NOMO-1 treated with dmso at 0.1 percent for 144 hours (cell line): Measurements from ENCODE around the gene SDR42E1.
"Not testable (repeated sequence)": the region's sequence is repeated elsewhere in the genome, so short reads cannot be mapped to it uniquely, and the experiment has no call there.

Experiments
- DNase-seq: peaks from one replicate; lab custom pipeline; 2025; ENCODE audit not compliant: unreplicated experiment; lab: John Stamatoyannopoulos, UW

SDR42E1 gene

GRCh38 chr16:82037666-82038065, 26.4 kb upstream of the SDR42E1 start:
- no peak for DNase-seq

GRCh38 chr16:82037251-82037650, 26.0 kb upstream of the SDR42E1 start:
- DNase-seq: no peak

GRCh38 chr16:82034981-82035612, 23.8 kb upstream of the SDR42E1 start, which contains the start of gene HSD17B2:
HSD17B2 (plus strand) TSS chr16:82035253; CDS start chr16:82035425, 172 bp downstream.
- no peak for DNase-seq

- DNase-seq: no peak
These were observed 22.5 kb upstream of the SDR42E1 start for GRCh38 chr16:82033683-82034300.

GRCh38 chr16:82033006-82033405, 21.7 kb upstream of the SDR42E1 start:
- no peak for DNase-seq

- DNase-seq: no peak
These were observed 20.1 kb upstream of the SDR42E1 start for GRCh38 chr16:82031116-82032084.

- no peak for DNase-seq
These were observed 16.4 kb upstream of the SDR42E1 start for GRCh38 chr16:82027629-82028064.

GRCh38 chr16:82024883-82025282, 13.6 kb upstream of the SDR42E1 start:
- no peak for DNase-seq

- DNase-seq: no peak
These were observed 13.0 kb upstream of the SDR42E1 start for GRCh38 chr16:82024316-82024715.

GRCh38 chr16:82023206-82023605, 11.9 kb upstream of the SDR42E1 start:
- no peak for DNase-seq

- no peak for DNase-seq
These were observed 8.8 kb upstream of the SDR42E1 start for GRCh38 chr16:82020051-82020450.

GRCh38 chr16:82019535-82019934, 8.3 kb upstream of the SDR42E1 start:
- no peak for DNase-seq

GRCh38 chr16:82017911-82018568, 6.8 kb upstream of the SDR42E1 start:
- DNase-seq: no peak

GRCh38 chr16:82016964-82017363, 5.7 kb upstream of the SDR42E1 start:
- DNase-seq: no peak

GRCh38 chr16:82016263-82016662, 5.0 kb upstream of the SDR42E1 start:
- no peak for DNase-seq

GRCh38 chr16:82013139-82013538, 1.9 kb upstream of the SDR42E1 start:
- no peak for DNase-seq

- DNase-seq: no peak
These were observed 621 bp downstream of the SDR42E1 start for GRCh38 chr16:82010649-82011048.

GRCh38 chr16:82009789-82010188, 1.5 kb downstream of the SDR42E1 start:
- DNase-seq: not testable (repeated sequence)

- DNase-seq: no peak
These were observed 2.2 kb downstream of the SDR42E1 start for GRCh38 chr16:82008957-82009592.

- no peak for DNase-seq
These were observed 4.1 kb downstream of the SDR42E1 start for GRCh38 chr16:82007189-82007588.

GRCh38 chr16:82006036-82006435, 5.2 kb downstream of the SDR42E1 start:
- no peak for DNase-seq
